Activated CD4-positive, alpha-beta T cell treated with anti-CD3 and anti-CD28 coated beads, Interleukin-2, Interleukin-4, amounts not matched to agents 100 ng/mL and 50 ng/mL, durations not matched to agents 16 hours and 8 hours (primary cell): ENCODE data around the gene PRSS35.
"Not testable (repeated sequence)": the region's sequence is repeated elsewhere in the genome, so short reads cannot be mapped to it uniquely, and the experiment has no call there.

ENCODE experiments used
- DNase-seq: peaks from one replicate; pipeline ENCODE4 v3.0.0-alpha.2; 2020; ENCODE audit warnings: low spot score

PRSS35 gene

DNA sequence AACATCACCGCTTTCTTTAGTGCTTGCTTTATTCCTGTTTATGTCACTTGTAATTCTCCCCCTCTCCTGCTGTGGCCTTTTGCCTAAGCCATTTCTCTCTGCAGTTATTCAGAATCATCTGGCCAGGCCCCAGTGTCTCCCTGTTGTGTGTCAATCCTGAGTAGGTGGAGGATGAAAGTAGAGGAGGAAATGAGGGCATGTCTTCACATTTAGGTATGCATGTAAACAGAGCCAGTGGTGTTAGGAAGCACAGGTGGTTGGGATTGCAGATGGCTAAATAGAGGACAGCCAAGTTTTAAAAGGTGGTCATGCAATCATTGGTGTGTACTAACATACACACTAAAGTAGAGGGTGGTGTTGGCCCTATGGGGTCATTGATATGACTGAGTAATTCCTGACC is 5.2 kb downstream of the PRSS35 start:
- DNase-seq, result no peak

DNA sequence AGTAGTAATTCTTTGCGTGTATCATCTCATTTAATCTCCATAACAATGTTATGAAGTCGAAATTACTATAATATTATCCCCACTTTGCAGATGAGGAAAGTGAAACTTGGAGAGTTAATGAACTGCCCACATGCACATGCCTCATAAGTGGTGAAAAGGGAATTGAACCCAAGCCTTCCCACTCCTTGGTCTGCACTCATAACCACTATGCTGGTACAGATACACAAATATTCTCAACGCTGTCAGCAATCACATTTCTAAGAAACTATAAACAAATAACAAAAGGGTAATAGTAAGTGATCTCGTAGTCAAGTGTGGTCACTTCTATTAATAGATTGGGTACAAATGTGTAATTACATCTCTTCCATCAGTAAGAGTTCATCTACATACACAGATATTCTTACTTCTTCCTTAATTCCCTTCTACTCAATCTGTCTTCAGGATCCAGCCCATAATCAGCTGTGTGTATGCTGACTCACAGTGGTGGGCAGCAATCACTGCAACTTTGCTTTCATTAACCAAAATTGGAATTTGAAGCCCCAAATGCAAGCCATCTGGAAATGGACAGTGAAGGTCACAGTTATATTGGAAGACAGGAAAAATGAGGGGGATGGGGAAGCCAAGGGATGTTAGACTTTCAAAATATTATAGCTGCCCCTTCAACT is 6.6 kb downstream of the PRSS35 start:
- no peak for DNase-seq

DNA sequence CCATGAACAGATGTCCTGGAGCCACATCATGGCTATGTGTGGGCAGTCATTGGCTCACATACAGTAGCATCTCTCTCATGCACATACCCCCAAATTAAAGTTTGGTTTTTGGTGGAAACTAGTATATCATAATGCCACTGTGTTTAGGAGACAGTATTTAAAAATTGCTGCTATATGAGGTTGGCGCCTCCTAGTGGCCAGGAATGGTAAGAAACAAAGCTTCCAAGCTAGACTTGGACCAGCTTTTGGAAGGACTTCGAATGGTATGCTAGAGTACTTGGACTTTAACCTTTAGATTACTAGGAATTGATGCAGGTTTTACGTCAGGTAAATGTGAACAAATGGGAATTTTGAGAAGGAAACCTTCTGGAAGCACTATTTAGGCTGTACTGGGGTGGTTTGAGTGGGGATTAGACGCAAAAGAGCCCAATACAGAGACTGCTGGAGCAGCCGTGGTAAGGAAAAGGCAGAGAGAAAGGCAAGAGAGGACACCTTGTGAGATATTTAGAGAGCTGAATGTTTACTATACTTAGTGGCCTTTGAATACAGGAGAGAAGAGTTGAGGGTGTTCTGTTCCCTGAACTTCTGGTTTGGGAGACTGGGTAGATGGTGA is 23.8 kb downstream of the PRSS35 start:
- peak; percentile 42 for DNase-seq

DNA sequence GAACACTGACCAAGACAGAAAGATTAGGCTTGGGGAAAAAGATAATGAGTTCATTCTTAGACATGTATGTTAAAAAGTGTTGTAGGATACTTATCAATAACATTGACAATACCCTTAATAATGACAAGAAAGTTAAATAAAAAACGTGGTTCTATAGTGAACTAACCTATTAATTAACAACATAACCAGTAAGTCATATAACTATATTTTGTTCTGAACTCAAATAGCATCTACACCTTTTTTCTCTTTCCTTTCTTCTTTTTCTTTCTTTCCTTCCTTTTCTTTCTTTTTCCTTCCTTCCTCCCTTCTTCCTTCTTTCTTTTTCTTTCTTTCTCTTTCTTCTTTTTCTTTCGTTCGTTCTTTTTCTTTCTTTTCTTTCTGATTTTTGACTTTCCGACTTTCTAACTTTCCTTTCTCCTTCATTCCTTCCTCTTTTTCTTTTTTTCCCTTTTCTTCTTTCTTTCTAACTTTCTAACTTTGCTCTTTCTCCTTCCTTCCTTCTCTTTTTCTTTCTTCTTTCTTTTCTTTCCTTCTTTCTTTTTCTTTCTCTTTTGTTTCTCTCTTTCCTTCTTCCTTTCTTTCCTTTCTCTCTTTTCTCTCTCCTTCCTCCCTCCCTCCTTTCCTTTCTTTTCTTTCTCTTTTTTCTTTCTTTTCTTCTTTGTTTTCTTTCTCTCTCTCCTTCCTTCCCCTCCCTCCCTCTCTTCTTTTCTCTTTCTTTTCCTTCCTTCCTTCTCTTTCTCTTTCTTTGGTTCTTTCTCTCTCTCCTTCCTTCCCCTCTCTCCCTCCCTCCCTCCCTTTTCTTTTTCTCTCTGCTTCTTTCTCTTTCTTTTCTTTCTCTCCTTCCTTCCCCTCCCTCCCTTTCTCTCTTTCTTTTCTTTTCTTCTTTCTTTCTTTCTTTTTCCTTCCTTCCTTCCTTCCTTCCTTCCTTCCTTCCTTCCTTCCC is 24.6 kb downstream of the PRSS35 start:
- no peak for DNase-seq

DNA sequence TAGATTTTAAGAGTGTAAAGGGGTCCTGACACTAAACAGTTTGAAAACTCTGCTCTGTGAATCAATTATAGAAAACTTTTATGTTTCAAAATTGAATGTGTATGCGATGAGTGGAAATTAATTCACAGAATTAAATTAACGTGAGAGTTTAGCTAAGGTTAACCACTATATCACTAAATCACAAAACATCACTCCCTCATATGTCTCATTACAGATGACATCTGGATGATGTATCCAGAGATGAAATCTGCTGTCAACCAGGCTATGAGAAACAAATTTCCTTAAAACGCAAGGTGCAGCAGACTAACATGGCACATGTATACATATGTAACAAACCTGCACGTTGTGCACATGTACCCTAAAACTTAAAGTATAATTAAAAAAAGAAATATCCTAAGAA is 27.3 kb downstream of the PRSS35 start:
- no peak for DNase-seq

DNA sequence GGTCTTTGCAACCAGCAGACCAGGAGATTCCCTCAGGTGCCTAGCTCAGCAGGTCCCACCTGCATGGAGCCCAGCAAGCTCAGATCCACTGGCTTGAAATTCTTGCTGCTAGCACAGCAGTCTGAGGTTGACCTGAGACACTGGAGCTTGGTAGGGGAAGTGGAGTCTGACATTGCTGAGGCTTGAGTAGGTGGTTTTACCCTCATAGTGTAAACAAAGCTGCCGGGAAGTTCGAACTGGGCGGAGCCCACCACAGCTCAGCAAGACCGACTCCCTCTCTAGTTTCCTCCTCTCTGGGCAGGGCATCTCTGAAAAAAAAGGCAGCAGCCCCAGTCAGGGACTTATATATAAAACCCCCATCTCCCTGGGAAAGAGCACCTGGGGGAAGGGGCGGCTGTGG is 34.3 kb downstream of the PRSS35 start:
- DNase-seq, result no peak

DNA sequence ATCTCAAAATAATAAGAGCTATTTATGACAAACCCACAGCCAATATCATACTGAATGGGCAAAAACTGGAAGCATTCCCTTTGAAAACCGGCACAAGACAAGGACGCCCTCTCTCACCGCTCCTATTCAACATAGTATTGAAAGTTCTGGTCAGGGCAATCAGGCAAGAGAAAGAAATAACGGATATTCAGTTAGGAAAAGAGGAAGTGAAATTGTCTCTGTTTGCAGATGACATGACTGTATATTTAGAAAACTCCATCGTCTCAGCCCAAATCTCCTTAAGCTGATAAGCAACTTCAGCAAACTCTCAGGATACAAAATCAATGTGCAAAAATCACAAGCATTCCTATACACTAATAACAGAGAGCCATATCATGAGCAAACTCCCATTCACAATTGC is 38.1 kb downstream of the PRSS35 start:
- DNase-seq, result not testable (repeated sequence)

DNA sequence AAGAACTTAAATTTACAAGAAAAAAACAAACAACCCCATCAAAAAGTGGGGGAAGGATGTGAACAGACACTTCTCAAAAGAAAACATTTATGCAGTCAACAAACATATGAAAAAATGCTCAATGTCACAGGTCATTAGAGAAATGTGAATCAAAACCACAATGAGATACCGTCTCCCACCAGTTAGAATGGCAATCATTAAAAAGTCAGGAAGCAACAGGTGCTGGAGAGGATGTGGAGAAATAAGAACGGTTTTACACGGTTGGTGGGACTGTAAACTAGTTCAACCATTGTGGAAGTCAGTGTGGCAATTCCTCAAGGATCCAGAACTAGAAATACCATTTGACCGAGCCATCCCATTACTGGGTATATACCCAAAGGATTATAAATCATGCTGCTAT is 39.4 kb downstream of the PRSS35 start:
- not testable (repeated sequence) for DNase-seq

DNA sequence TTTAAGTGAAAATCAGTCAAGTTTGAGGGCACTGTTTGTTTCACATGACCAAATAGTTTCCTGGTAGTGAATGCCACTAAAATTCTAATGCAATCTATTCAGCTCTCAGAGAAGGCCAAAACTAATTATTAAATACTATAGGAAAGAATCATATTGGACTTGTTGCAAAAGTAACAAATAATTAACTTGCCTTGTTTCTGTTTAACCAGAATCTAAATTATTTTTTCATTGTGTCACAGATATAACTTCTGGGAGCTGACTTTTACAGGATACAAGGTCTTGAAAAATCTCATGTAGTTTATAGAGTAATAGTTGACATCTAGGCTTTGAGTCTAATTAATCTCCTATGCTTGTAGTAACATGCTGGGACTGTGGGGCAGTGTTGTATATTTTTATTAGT is 44.5 kb downstream of the PRSS35 start:
- DNase-seq, result no peak

DNA sequence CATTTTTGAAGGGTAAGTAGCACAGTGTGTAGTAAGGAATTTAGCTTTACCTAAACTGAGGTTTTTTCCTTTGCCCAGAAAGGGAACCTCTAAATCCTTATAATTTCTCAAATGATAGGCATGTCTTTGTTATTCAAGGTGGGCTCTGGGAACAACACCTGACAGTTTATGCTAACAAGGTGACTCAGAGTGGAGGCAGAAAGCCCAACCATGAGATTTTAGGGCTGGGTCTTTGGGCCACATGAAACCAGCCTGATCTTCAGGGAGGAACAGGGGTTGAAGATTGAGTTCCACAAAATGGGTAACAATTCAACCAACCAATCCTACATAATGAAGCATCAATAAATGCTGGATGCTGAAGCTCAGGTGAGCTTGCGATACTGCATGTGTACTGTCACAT is 46.6 kb downstream of the PRSS35 start:
- no peak for DNase-seq

DNA sequence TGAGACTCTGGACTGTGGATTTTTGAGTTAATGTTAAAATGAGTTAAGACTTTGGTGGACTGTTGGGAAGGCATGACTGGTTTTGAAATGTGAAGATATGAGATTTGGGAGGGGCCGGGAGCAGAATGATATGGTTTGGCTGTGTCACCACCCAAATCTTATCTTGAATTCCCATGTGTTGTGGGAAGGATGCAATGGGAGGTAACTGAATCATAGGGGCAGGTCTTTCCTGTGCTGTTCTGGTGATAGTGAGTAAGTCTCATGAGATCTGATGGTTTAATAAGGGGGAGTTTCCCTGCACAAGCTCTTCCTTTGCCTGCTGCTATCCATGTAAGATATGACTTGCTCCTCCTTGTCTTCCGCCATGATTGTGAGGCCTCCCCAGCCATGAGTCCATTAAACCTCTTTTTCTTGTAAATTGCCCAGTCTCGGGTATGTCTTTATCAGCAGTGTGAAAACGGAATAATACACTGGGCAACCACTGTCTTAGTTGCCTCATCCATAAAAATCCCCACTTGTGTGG is 59.4 kb downstream of the PRSS35 start:
- not testable (repeated sequence) for DNase-seq

DNA sequence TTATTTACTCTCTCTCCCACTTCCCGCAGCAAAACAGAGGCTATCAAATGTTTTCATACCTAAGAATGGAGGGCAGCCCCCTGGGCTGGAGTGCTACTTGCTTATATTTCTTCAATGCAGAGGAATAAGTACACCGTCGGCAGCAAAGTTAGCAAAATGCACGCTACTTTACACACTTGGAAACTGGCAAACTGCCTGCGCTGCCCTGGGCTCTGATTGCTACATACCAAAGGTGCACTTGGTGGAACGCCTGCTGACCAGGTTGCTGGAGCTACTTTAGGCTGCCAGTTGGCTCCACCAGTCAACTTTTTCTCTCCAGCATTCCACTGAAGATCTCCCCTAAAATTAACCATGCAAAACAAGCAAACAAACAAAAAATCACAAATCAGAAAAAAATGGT is 62.4 kb downstream of the PRSS35 start:
- no peak for DNase-seq
